ENCODE data around the gene TTC38. TPM values are rescaled to one million over a fixed set of nuclear protein-coding genes. Genes with fewer than 3 reads are reported as not detected.
A peak's percentile ranks its signal among the peaks of the same experiment; 100 is the strongest.

The TTC38 gene
- total RNA-seq, 1 experiment from 2014 or later, result 26.8 TPM

- H3K4me3 ChIP-seq (ENCODE audit: low read length), result no peak overlapping the region
- H3K27me3 ChIP-seq (ENCODE audit: low read length), result no peaks in the 10 kb centered on the region
- H3K9me2 ChIP-seq (replicated peaks; ENCODE audit: low read length), result no peaks in the 10 kb centered on the region
- no TSS peak for BruUV-seq (replicated peaks)
- ATAC-seq (no peak), DNase-seq (no peak)
- H3K4me2 ChIP-seq (ENCODE audit: low read length), result no peak overlapping the region
- H3F3A ChIP-seq (ENCODE audit: low read length, unreplicated experiment), result no peaks in the 10 kb centered on the region
- H3K9me3 ChIP-seq (ENCODE audit: low read length), result no peaks in the 10 kb centered on the region
- no peaks in the 10 kb centered on the region for H3K36me3 ChIP-seq (ENCODE audit: low read depth, low read length)
- no peaks in the 10 kb centered on the region for H3K79me2 ChIP-seq (ENCODE audit: low read length)
- peaks cover 6% of the 10 kb centered on the region; the same call in 1 of the 2 replicates for H3K4me1 ChIP-seq (ENCODE audit: insufficient read depth, low read length)
- H3K27ac ChIP-seq (ENCODE audit: low read length), result no peak overlapping the region
- no peak overlapping the region for H3K9ac ChIP-seq (ENCODE audit: low read length)
- ChIA-PET CTCF (no interaction called here), POLR2A (ENCODE audit: unreplicated experiment) (no interaction called here)
- intact Hi-C loops (cut with micrococcal nuclease), result no loop called here
- no peaks in the 10 kb centered on the region for H4K20me1 ChIP-seq (ENCODE audit: low read length)
- TF ChIP-seq EZH2 (IDR thresholded peaks at IDR 0.05; ENCODE audit: low read length, unreplicated experiment) (no peak), EZH2phosphoT487 (IDR thresholded peaks at IDR 0.05; ENCODE audit: borderline replicate concordance, low read length) (no peak)
- TF ChIP-seq, protein P1, sequence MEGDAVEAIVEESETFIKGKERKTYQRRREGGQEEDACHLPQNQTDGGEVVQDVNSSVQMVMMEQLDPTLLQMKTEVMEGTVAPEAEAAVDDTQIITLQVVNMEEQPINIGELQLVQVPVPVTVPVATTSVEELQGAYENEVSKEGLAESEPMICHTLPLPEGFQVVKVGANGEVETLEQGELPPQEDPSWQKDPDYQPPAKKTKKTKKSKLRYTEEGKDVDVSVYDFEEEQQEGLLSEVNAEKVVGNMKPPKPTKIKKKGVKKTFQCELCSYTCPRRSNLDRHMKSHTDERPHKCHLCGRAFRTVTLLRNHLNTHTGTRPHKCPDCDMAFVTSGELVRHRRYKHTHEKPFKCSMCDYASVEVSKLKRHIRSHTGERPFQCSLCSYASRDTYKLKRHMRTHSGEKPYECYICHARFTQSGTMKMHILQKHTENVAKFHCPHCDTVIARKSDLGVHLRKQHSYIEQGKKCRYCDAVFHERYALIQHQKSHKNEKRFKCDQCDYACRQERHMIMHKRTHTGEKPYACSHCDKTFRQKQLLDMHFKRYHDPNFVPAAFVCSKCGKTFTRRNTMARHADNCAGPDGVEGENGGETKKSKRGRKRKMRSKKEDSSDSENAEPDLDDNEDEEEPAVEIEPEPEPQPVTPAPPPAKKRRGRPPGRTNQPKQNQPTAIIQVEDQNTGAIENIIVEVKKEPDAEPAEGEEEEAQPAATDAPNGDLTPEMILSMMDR (conservative IDR thresholded peaks at IDR 0.05; ENCODE audit: low read depth, low read length), result no peak
- H2AFZ ChIP-seq (ENCODE audit: low read length), result no peak overlapping the region
These were observed 37.4 kb upstream of the TTC38 start for GRCh38 chr22:46230262-46230901.

DNA sequence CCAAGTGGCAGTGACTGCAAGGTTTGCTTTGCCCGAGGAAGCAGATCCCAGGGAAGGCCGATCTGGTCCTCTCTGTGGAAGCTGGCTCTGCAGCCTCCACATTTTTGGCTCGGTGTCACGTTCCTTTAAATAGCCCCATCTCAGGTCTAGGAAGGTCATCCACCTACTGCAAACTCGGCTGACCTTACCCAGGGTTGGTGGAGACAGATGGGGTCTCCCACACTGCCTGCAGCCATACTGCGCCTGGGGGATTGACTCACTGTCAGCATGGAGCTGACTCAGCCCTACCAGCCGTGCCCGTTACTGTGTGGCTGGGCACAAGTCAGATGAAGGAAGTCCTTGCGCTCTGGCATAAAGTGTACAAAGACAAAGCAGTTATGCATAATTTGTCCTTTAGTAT, 34.6 kb upstream of the TTC38 start:
- TF ChIP-seq, protein P1 (conservative IDR thresholded peaks at IDR 0.05; ENCODE audit: low read depth, low read length), result no peak
- TF ChIP-seq EZH2 (IDR thresholded peaks at IDR 0.05; ENCODE audit: low read length, unreplicated experiment) (no peak), EZH2phosphoT487 (IDR thresholded peaks at IDR 0.05; ENCODE audit: borderline replicate concordance, low read length) (no peak)
- no TSS peak for BruUV-seq (replicated peaks)
- Histone ChIP-seq H3K9ac (ENCODE audit: low read length) (no peak overlapping the region), H2AFZ (ENCODE audit: low read length) (peak overlapping the region; percentile 57; the same call in 1 of the 2 replicates), H3K9me3 (ENCODE audit: low read length) (no peaks in the 10 kb centered on the region), H3K27ac (ENCODE audit: low read length) (no peak overlapping the region; the same call in 1 of the 2 replicates), H3K27me3 (ENCODE audit: low read length) (no peaks in the 10 kb centered on the region), H3K4me3 (ENCODE audit: low read length) (no peak overlapping the region), H3K36me3 (ENCODE audit: low read depth, low read length) (no peaks in the 10 kb centered on the region), H3K4me2 (ENCODE audit: low read length) (0 out of 2 replicates have a peak overlapping the region, but pooled peaks have one; percentile 38), H3K9me2 (replicated peaks; ENCODE audit: low read length) (no peaks in the 10 kb centered on the region), H3K79me2 (ENCODE audit: low read length) (no peaks in the 10 kb centered on the region), H3K4me1 (ENCODE audit: insufficient read depth, low read length) (peaks cover 6% of the 10 kb centered on the region; the same call in 1 of the 2 replicates), H3F3A (ENCODE audit: low read length, unreplicated experiment) (no peaks in the 10 kb centered on the region), H4K20me1 (ENCODE audit: low read length) (no peaks in the 10 kb centered on the region)
- peak; percentile 98 for ATAC-seq
- CTCF ChIA-PET, result no interaction called here
- POLR2A ChIA-PET (ENCODE audit: unreplicated experiment), result interaction anchor here (0.6 kb wide), 1 partner anchor 61 kb away, joined by 5 read pairs; no protein-coding TSS in a partner anchor
- intact Hi-C loops (cut with micrococcal nuclease), result no loop called here
- peak; percentile 54 for DNase-seq

GRCh38 chr22:46234969-46235368, 32.8 kb upstream of the TTC38 start:
- no peaks in the 10 kb centered on the region for H3F3A ChIP-seq (ENCODE audit: low read length, unreplicated experiment)
- no peak overlapping the region for H3K9ac ChIP-seq (ENCODE audit: low read length)
- H3K9me3 ChIP-seq (ENCODE audit: low read length), result no peaks in the 10 kb centered on the region
- intact Hi-C loops (cut with micrococcal nuclease), result no loop called here
- H3K79me2 ChIP-seq (ENCODE audit: low read length), result no peaks in the 10 kb centered on the region
- H3K36me3 ChIP-seq (ENCODE audit: low read depth, low read length), result no peaks in the 10 kb centered on the region
- TF ChIP-seq EZH2 (IDR thresholded peaks at IDR 0.05; ENCODE audit: low read length, unreplicated experiment), result no peak
- TF ChIP-seq EZH2phosphoT487 (IDR thresholded peaks at IDR 0.05; ENCODE audit: borderline replicate concordance, low read length), result no peak
- TF ChIP-seq, protein P1 (conservative IDR thresholded peaks at IDR 0.05; ENCODE audit: low read depth, low read length), result no peak
- no peak overlapping the region for H3K4me3 ChIP-seq (ENCODE audit: low read length)
- no peaks in the 10 kb centered on the region for H3K27me3 ChIP-seq (ENCODE audit: low read length)
- no peak overlapping the region for H3K27ac ChIP-seq (ENCODE audit: low read length)
- no TSS peak for BruUV-seq (replicated peaks)
- no peak for DNase-seq
- ChIA-PET CTCF (no interaction called here), POLR2A (ENCODE audit: unreplicated experiment) (interaction anchor here (0.7 kb wide), 1 partner anchor 539 kb away, joined by 3 read pairs; no protein-coding TSS in a partner anchor)
- no peaks in the 10 kb centered on the region for H3K9me2 ChIP-seq (replicated peaks; ENCODE audit: low read length)
- ATAC-seq, result no peak
- no peak overlapping the region for H2AFZ ChIP-seq (ENCODE audit: low read length)
- H3K4me2 ChIP-seq (ENCODE audit: low read length), result no peak overlapping the region
- H4K20me1 ChIP-seq (ENCODE audit: low read length), result no peaks in the 10 kb centered on the region
- H3K4me1 ChIP-seq (ENCODE audit: insufficient read depth, low read length), result peaks cover 6% of the 10 kb centered on the region; the same call in 1 of the 2 replicates

All from PC-3 (cell line).